ENCODE measurements around the gene TEX19. TPM values are rescaled to one million over a fixed set of nuclear protein-coding genes. Genes with fewer than 3 reads are reported as not detected.
"Not testable (repeated sequence)": the region's sequence is repeated elsewhere in the genome, so short reads cannot be mapped to it uniquely, and the experiment has no call there.

TEX19 gene
- total RNA-seq, 6 experiments from 2014 or later, result 0.10 to 0.14 TPM; not detected in 4

- H3K4me3 Mint-ChIP-seq, result no peak overlapping the region
- peaks cover 13% of the 10 kb centered on the region for H3K4me1 Mint-ChIP-seq (ENCODE audit: low read depth)
Observed at GRCh38 chr17:82344175-82344907, 14.7 kb upstream of the TEX19 start.

GRCh38 chr17:82345151-82345976 lies 13.7 kb upstream of the TEX19 start:
- peaks cover 28% of the 10 kb centered on the region for H3K27me3 Mint-ChIP-seq (ENCODE audit: insufficient read depth)
- peaks cover 10% of the 10 kb centered on the region for H3K9me3 Mint-ChIP-seq
- no peak for DNase-seq
- no peak overlapping the region for H3K4me3 Mint-ChIP-seq
- no peak for TF ChIP-seq CTCF (IDR thresholded peaks at IDR 0.05)
- no peak overlapping the region for H3K27ac Mint-ChIP-seq
- peaks cover 4% of the 10 kb centered on the region; the same call in 1 of the 2 replicates for H3K36me3 Mint-ChIP-seq (ENCODE audit: low read depth)
- H3K4me1 Mint-ChIP-seq (ENCODE audit: low read depth), result peaks cover 15% of the 10 kb centered on the region

More at GRCh38 chr17:82344175-82344907, 14.7 kb upstream of the TEX19 start:
- no peak for TF ChIP-seq CTCF (IDR thresholded peaks at IDR 0.05)
- Mint-ChIP-seq H3K27me3 (ENCODE audit: insufficient read depth) (peaks cover 22% of the 10 kb centered on the region), H3K36me3 (ENCODE audit: low read depth) (peaks cover 4% of the 10 kb centered on the region; the same call in 1 of the 2 replicates), H3K9me3 (peaks cover 10% of the 10 kb centered on the region), H3K27ac (no peak overlapping the region)
- DNase-seq, result no peak

GRCh38 chr17:82346342-82347300 lies 12.4 kb upstream of the TEX19 start:
- TF ChIP-seq CTCF (IDR thresholded peaks at IDR 0.05), result no peak
- H3K4me1 Mint-ChIP-seq (ENCODE audit: low read depth), result peaks cover 15% of the 10 kb centered on the region
- no peak overlapping the region for H3K4me3 Mint-ChIP-seq
- no peaks in the 10 kb centered on the region for H3K9me3 Mint-ChIP-seq
- no peaks in the 10 kb centered on the region for H3K36me3 Mint-ChIP-seq (ENCODE audit: low read depth)
- no peak for DNase-seq
- H3K27me3 Mint-ChIP-seq (ENCODE audit: insufficient read depth), result peaks cover 29% of the 10 kb centered on the region
- H3K27ac Mint-ChIP-seq, result no peak overlapping the region

GRCh38 chr17:82347994-82348393 lies 11.1 kb upstream of the TEX19 start:
- H3K36me3 Mint-ChIP-seq (ENCODE audit: low read depth); DNase-seq; H3K4me3 Mint-ChIP-seq; H3K27ac Mint-ChIP-seq; H3K9me3 Mint-ChIP-seq: not testable (repeated sequence)
- Mint-ChIP-seq H3K4me1 (ENCODE audit: low read depth) (peaks cover 15% of the 10 kb centered on the region), H3K27me3 (ENCODE audit: insufficient read depth) (peaks cover 23% of the 10 kb centered on the region)

- Mint-ChIP-seq H3K9me3 (no peaks in the 10 kb centered on the region), H3K27ac (no peak overlapping the region), H3K36me3 (ENCODE audit: low read depth) (no peaks in the 10 kb centered on the region), H3K4me1 (ENCODE audit: low read depth) (peaks cover 15% of the 10 kb centered on the region), H3K4me3 (0 out of 2 replicates have a peak overlapping the region, but pooled peaks have one; percentile 58), H3K27me3 (ENCODE audit: insufficient read depth) (peaks cover 21% of the 10 kb centered on the region)
- TF ChIP-seq CTCF (IDR thresholded peaks at IDR 0.05), result no peak
- DNase-seq, result no peak
Observed at GRCh38 chr17:82348434-82348833, 10.6 kb upstream of the TEX19 start.

All from HFFc6 (cell line).